C1 segment of cervical spinal cord (tissue), 14 donors: ENCODE data around the gene ANP32D.
"Not testable (repeated sequence)": the region's sequence is repeated elsewhere in the genome, so short reads cannot be mapped to it uniquely, and the experiment has no call there.

Experiments used
- DNase-seq, 14 donors: peaks; one replicate each; lab custom pipeline; 2025; lab: John Stamatoyannopoulos, UW

Gene ANP32D

GRCh38 chr12:48500281-48500680 is 27.9 kb downstream of the ANP32D start:
- not testable (repeated sequence) for DNase-seq

- not testable (repeated sequence) for DNase-seq
Observed at GRCh38 chr12:48506836-48507235, 34.5 kb downstream of the ANP32D start.

GRCh38 chr12:48508987-48509386 is 36.6 kb downstream of the ANP32D start:
- no peak for DNase-seq

- no peak for DNase-seq
Observed at GRCh38 chr12:48510111-48510510, 37.8 kb downstream of the ANP32D start.

- DNase-seq, result no peak
Observed at GRCh38 chr12:48512855-48513254, 40.5 kb downstream of the ANP32D start.

- no peak for DNase-seq
Observed at GRCh38 chr12:48514728-48515127, 42.4 kb downstream of the ANP32D start.

GRCh38 chr12:48520381-48520780 is 48.0 kb downstream of the ANP32D start:
- peak in 1 of 14 donors; percentile 1 for DNase-seq
